ENCODE results near the gene RNF43. TPM values are rescaled to one million over a fixed set of nuclear protein-coding genes. Genes with fewer than 3 reads are reported as not detected.

Gene RNF43
- total RNA-seq, 1 donor from 2014 or later = 3.5 TPM

Other genes with a start within 250 kb of the RNF43 start
- gene EPX, start 224.8 kb downstream of the RNF43 start, total RNA-seq = not detected
- 11.5 TPM for gene MKS1, start 198.3 kb downstream of the RNF43 start, total RNA-seq
- gene LPO, start 178.9 kb downstream of the RNF43 start, total RNA-seq = 6.4 TPM
- gene MPO, start 136.6 kb downstream of the RNF43 start, total RNA-seq = 19.4 TPM
- 5.6 TPM for gene TSPOAP1, start 88.7 kb downstream of the RNF43 start, total RNA-seq
- gene SUPT4H1, start 65.3 kb downstream of the RNF43 start, total RNA-seq = 37.0 TPM
- 0.21 TPM for gene HSF5, start 70.9 kb upstream of the RNF43 start, total RNA-seq
- gene MTMR4, start 97.1 kb upstream of the RNF43 start, total RNA-seq = 29.5 TPM

Data from tongue (tissue), 1 donor.